ENCODE measurements around the gene ERC2. TPM values are rescaled to one million over a fixed set of nuclear protein-coding genes. Genes with fewer than 3 reads are reported as not detected.

Gene ERC2
- total RNA-seq, 2 experiments from 2014 or later = not detected

GRCh38 chr3:55471522-55472280 is 996.6 kb downstream of the ERC2 start:
- Histone ChIP-seq H3K4me1 (ENCODE audit: insufficient read depth, low read length, poor library complexity, severe bottlenecking) (no peaks in the 10 kb centered on the region), H3K4me2 (ENCODE audit: low read length) (no peak overlapping the region), H3K36me3 (ENCODE audit: insufficient read depth, low read length) (peaks cover 18% of the 10 kb centered on the region; the same call in 1 of the 2 replicates), H4K20me1 (ENCODE audit: insufficient read depth, low read length) (no peaks in the 10 kb centered on the region), H3K27ac (ENCODE audit: low read depth, low read length, poor library complexity, severe bottlenecking) (no peak overlapping the region), H3K9me2 (ENCODE audit: insufficient read depth, low read length) (no peaks in the 10 kb centered on the region), H3K79me2 (ENCODE audit: insufficient read depth, low read depth, low read length) (no peaks in the 10 kb centered on the region), H3K9me3 (ENCODE audit: low read length) (no peaks in the 10 kb centered on the region), H2AFZ (ENCODE audit: low read length) (no peak overlapping the region), H3K4me3 (ENCODE audit: low read depth, low read length, poor library complexity, severe bottlenecking) (no peak overlapping the region)
- POLR2A ChIA-PET = no interaction called here
- CTCF ChIA-PET (ENCODE audit: unreplicated experiment) = no interaction called here
- intact Hi-C loops (cut with micrococcal nuclease; ENCODE audit: unreplicated experiment) = no loop called here
- no peak for DNase-seq (ENCODE audit: low spot score)
- TF ChIP-seq EZH2phosphoT487 (IDR thresholded peaks at IDR 0.05; ENCODE audit: borderline replicate concordance, low read depth, low read length) (no peak), CTCF (conservative IDR thresholded peaks at IDR 0.05; ENCODE audit: low read length) (no peak)
- no TSS peak for BruUV-seq (replicated peaks)

GRCh38 chr3:55471084-55471483 is 997.2 kb downstream of the ERC2 start:
- Histone ChIP-seq H3K79me2 (ENCODE audit: insufficient read depth, low read depth, low read length) (no peaks in the 10 kb centered on the region), H3K36me3 (ENCODE audit: insufficient read depth, low read length) (peaks cover 18% of the 10 kb centered on the region; the same call in 1 of the 2 replicates), H3K9me3 (ENCODE audit: low read length) (no peaks in the 10 kb centered on the region), H3K9me2 (ENCODE audit: insufficient read depth, low read length) (no peaks in the 10 kb centered on the region), H3K4me2 (ENCODE audit: low read length) (no peak overlapping the region), H3K4me1 (ENCODE audit: insufficient read depth, low read length, poor library complexity, severe bottlenecking) (no peaks in the 10 kb centered on the region), H3K27ac (ENCODE audit: low read depth, low read length, poor library complexity, severe bottlenecking) (no peak overlapping the region), H2AFZ (ENCODE audit: low read length) (no peak overlapping the region), H3K4me3 (ENCODE audit: low read depth, low read length, poor library complexity, severe bottlenecking) (no peak overlapping the region), H4K20me1 (ENCODE audit: insufficient read depth, low read length) (no peaks in the 10 kb centered on the region)
- ChIA-PET POLR2A (no interaction called here), CTCF (ENCODE audit: unreplicated experiment) (no interaction called here)
- intact Hi-C loops (cut with micrococcal nuclease; ENCODE audit: unreplicated experiment) = no loop called here
- BruUV-seq (replicated peaks) = no TSS peak
- TF ChIP-seq EZH2phosphoT487 (IDR thresholded peaks at IDR 0.05; ENCODE audit: borderline replicate concordance, low read depth, low read length) (no peak), CTCF (conservative IDR thresholded peaks at IDR 0.05; ENCODE audit: low read length) (no peak)
- no peak for DNase-seq (ENCODE audit: low spot score)

- no peak for DNase-seq (ENCODE audit: low spot score)
- Histone ChIP-seq H3K4me2 (ENCODE audit: low read length) (no peak overlapping the region), H3K79me2 (ENCODE audit: insufficient read depth, low read depth, low read length) (no peaks in the 10 kb centered on the region), H4K20me1 (ENCODE audit: insufficient read depth, low read length) (no peaks in the 10 kb centered on the region), H3K4me3 (ENCODE audit: low read depth, low read length, poor library complexity, severe bottlenecking) (no peak overlapping the region), H3K4me1 (ENCODE audit: insufficient read depth, low read length, poor library complexity, severe bottlenecking) (no peaks in the 10 kb centered on the region), H3K9me2 (ENCODE audit: insufficient read depth, low read length) (no peaks in the 10 kb centered on the region), H3K36me3 (ENCODE audit: insufficient read depth, low read length) (peaks cover 18% of the 10 kb centered on the region; the same call in 1 of the 2 replicates), H2AFZ (ENCODE audit: low read length) (no peak overlapping the region), H3K9me3 (ENCODE audit: low read length) (no peaks in the 10 kb centered on the region), H3K27ac (ENCODE audit: low read depth, low read length, poor library complexity, severe bottlenecking) (no peak overlapping the region)
- POLR2A ChIA-PET = interaction anchor here (0.5 kb wide), 1 partner anchor 777 kb away, joined by 3 read pairs; no protein-coding TSS in a partner anchor
- CTCF ChIA-PET (ENCODE audit: unreplicated experiment) = interaction anchor here (0.6 kb wide), 1 partner anchor 13 kb away, joined by 3 read pairs; no protein-coding TSS in a partner anchor
- BruUV-seq (replicated peaks) = no TSS peak
- intact Hi-C loops (cut with micrococcal nuclease; ENCODE audit: unreplicated experiment) = no loop called here
- TF ChIP-seq EZH2phosphoT487 (IDR thresholded peaks at IDR 0.05; ENCODE audit: borderline replicate concordance, low read depth, low read length) (no peak), CTCF (conservative IDR thresholded peaks at IDR 0.05; ENCODE audit: low read length) (no peak)
Observed at GRCh38 chr3:55469957-55470526, 998.2 kb downstream of the ERC2 start.

Measured in OCI-LY7 (cell line).